ENCODE data around the gene PIKFYVE. TPM values are rescaled to one million over a fixed set of nuclear protein-coding genes. Genes with fewer than 3 reads are reported as not detected.

Gene PIKFYVE
- total and polyA plus RNA-seq, 2 of the 8 experiments (the other 6 are each of a cell fraction or from before 2014, with no cell fraction given), result 8.8 to 33.5 TPM

DNA sequence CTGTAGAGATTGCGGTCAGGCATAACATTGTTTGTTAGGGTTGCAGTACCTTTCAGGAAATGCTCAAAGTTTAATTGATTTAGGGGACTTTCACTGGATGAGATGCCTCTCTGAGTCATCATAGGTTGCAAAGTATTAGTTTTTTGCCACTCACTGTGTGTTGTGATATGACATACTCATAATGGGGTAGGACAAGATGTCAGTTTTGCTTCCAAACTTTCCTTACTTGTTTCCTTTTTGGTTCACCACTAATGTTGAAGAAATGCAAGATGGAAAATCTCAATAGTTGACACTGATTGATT is 105.5 kb downstream of the PIKFYVE start (continued):
- TF ChIP-seq, protein P1, sequence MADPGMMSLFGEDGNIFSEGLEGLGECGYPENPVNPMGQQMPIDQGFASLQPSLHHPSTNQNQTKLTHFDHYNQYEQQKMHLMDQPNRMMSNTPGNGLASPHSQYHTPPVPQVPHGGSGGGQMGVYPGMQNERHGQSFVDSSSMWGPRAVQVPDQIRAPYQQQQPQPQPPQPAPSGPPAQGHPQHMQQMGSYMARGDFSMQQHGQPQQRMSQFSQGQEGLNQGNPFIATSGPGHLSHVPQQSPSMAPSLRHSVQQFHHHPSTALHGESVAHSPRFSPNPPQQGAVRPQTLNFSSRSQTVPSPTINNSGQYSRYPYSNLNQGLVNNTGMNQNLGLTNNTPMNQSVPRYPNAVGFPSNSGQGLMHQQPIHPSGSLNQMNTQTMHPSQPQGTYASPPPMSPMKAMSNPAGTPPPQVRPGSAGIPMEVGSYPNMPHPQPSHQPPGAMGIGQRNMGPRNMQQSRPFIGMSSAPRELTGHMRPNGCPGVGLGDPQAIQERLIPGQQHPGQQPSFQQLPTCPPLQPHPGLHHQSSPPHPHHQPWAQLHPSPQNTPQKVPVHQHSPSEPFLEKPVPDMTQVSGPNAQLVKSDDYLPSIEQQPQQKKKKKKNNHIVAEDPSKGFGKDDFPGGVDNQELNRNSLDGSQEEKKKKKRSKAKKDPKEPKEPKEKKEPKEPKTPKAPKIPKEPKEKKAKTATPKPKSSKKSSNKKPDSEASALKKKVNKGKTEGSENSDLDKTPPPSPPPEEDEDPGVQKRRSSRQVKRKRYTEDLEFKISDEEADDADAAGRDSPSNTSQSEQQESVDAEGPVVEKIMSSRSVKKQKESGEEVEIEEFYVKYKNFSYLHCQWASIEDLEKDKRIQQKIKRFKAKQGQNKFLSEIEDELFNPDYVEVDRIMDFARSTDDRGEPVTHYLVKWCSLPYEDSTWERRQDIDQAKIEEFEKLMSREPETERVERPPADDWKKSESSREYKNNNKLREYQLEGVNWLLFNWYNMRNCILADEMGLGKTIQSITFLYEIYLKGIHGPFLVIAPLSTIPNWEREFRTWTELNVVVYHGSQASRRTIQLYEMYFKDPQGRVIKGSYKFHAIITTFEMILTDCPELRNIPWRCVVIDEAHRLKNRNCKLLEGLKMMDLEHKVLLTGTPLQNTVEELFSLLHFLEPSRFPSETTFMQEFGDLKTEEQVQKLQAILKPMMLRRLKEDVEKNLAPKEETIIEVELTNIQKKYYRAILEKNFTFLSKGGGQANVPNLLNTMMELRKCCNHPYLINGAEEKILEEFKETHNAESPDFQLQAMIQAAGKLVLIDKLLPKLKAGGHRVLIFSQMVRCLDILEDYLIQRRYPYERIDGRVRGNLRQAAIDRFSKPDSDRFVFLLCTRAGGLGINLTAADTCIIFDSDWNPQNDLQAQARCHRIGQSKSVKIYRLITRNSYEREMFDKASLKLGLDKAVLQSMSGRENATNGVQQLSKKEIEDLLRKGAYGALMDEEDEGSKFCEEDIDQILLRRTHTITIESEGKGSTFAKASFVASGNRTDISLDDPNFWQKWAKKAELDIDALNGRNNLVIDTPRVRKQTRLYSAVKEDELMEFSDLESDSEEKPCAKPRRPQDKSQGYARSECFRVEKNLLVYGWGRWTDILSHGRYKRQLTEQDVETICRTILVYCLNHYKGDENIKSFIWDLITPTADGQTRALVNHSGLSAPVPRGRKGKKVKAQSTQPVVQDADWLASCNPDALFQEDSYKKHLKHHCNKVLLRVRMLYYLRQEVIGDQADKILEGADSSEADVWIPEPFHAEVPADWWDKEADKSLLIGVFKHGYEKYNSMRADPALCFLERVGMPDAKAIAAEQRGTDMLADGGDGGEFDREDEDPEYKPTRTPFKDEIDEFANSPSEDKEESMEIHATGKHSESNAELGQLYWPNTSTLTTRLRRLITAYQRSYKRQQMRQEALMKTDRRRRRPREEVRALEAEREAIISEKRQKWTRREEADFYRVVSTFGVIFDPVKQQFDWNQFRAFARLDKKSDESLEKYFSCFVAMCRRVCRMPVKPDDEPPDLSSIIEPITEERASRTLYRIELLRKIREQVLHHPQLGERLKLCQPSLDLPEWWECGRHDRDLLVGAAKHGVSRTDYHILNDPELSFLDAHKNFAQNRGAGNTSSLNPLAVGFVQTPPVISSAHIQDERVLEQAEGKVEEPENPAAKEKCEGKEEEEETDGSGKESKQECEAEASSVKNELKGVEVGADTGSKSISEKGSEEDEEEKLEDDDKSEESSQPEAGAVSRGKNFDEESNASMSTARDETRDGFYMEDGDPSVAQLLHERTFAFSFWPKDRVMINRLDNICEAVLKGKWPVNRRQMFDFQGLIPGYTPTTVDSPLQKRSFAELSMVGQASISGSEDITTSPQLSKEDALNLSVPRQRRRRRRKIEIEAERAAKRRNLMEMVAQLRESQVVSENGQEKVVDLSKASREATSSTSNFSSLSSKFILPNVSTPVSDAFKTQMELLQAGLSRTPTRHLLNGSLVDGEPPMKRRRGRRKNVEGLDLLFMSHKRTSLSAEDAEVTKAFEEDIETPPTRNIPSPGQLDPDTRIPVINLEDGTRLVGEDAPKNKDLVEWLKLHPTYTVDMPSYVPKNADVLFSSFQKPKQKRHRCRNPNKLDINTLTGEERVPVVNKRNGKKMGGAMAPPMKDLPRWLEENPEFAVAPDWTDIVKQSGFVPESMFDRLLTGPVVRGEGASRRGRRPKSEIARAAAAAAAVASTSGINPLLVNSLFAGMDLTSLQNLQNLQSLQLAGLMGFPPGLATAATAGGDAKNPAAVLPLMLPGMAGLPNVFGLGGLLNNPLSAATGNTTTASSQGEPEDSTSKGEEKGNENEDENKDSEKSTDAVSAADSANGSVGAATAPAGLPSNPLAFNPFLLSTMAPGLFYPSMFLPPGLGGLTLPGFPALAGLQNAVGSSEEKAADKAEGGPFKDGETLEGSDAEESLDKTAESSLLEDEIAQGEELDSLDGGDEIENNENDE (IDR thresholded peaks at IDR 0.05; ENCODE audit: insufficient replicate concordance, low read length), result no peak
